HG02798 (cell line): Measurements from ENCODE around the gene SDK1.

Source experiments
- ATAC-seq: cut with Tn5 transposase; IDR thresholded peaks from one replicate; pipeline ENCODE4 v1.9.1; 2021; ENCODE audit warnings: mild to moderate bottlenecking; ENCODE audit not compliant: unreplicated experiment, poor library complexity

Gene SDK1

DNA sequence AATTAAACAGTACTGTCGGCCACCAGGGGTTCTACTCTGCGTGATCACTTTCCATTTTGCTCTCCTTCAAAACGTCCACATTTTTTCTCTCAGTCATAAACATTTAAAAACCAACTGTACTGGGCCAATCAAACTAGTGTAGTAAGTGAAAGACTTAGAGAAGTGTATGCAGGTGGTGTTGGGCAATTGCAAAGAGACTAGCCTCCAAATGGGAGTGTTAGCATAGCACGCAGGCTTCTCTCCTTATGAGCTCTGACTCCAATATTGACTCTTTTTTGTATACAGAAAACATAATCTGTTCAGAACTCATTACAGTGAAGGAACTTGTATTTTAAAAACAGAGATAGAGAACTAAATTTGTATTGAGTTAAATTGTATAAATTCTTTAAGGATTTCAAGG is 150.6 kb downstream of the SDK1 start:
- no peak for ATAC-seq

DNA sequence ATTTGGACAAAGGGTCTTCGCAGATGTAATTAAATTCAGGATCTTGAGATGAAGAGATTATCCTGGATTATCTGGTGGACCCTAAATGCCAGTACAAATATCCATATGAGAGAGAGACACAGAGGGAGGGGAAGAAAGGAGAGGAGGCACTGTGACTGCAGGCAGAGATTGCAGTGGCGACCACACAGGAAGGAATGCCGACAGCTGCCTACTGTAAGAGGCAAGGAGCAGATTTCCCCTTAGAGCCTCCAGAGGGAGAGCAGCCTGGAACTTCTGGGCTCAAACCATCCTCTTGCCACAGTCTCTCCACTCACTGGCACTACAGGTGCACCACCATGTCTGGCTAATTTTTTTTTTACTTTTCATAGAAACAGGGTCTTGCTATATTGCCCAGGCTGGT is 152.3 kb downstream of the SDK1 start:
- ATAC-seq: no peak

GRCh38 chr7:3455806-3456595 is 154.9 kb downstream of the SDK1 start:
- no peak for ATAC-seq

DNA sequence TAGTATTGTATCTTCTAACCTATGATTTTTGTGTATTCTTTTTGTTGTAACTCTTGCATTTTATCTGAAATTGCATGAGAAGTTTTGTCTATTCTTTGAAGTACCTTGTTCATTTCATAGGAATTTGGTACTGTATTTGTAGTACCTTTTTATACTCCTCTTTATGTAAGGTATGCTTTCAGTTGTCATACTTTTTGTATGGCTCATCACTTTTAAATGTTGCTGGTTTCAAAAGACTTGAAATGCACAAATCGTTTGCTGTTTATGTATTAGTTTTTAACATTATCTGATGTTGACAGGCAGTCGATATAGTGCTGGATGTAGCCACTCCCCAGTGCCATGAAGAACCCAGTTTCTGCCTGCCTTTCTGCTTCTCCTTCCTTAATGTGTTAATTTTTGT is 158.1 kb downstream of the SDK1 start:
- no peak for ATAC-seq

GRCh38 chr7:3461923-3462322 is 160.9 kb downstream of the SDK1 start:
- no peak for ATAC-seq

- no peak for ATAC-seq
These were observed 162.6 kb downstream of the SDK1 start for GRCh38 chr7:3463696-3464095.

- no peak for ATAC-seq
These were observed 164.0 kb downstream of the SDK1 start for GRCh38 chr7:3464900-3465622.

- ATAC-seq: no peak
These were observed 165.2 kb downstream of the SDK1 start for GRCh38 chr7:3466261-3466660.

DNA sequence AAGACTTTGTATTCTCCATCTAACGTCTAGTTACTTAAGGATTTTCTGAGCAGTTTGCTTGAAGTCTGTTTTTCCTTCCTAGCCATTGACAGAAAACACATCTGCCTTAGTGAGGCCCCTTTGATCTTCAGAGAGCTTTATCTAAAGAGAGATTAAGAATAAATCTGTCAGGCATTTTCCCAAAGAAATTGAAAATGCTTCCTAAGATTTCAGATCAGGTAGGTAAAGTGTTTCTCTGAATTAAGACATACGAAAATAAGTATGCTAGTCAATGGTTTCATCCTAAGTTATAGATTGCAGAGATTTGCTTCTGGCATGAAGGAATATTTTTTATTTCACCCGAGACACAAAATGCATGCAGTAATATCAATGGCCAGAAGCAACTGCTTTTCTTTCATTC is 168.6 kb downstream of the SDK1 start:
- ATAC-seq: no peak

DNA sequence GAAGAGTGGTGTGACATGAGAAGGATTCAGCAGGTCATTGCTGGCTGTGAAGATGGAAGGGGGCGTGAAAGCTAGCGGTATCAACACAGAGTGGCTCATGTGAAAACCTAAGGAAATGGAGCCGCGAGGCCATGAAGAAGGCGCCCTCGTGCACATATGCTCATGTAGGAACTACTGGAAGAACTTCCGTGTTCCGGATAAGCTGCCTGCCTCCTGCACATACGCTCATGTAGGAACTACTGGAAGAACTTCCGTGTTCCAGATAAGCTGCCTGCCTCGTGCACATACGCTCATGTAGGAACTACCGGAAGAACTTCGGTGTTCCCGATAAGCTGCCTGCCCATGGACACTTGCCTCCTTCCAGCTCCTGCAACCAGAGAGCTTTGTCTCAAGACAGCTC is 179.1 kb downstream of the SDK1 start:
- no peak for ATAC-seq

- no peak for ATAC-seq
These were observed 180.4 kb downstream of the SDK1 start for GRCh38 chr7:3481435-3481834.

GRCh38 chr7:3482147-3482921 is 181.3 kb downstream of the SDK1 start:
- ATAC-seq: no peak

- no peak for ATAC-seq
These were observed 185.8 kb downstream of the SDK1 start for GRCh38 chr7:3486841-3487240.

DNA sequence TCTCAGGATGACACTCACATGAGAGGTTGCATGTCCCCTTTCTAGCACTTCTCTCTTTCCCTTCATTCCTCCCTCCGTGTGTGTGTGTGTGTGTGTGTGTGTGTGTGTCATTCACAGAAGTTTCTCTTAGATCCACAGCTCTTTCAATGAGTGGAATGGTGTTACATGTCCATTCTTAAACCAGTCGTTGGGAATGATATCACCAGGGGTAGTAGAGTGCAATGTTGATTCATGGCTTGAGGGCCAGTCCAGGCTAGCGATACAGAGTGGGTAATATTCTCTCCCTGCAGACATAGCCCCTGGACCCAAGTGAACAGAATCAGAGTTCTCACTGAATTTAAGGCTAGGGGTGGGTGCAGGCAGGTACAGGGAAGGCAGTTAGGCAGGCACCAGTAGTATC is 187.8 kb downstream of the SDK1 start:
- ATAC-seq: no peak

- ATAC-seq: no peak
These were observed 192.4 kb downstream of the SDK1 start for GRCh38 chr7:3493499-3493898.

GRCh38 chr7:3494947-3495346 is 193.9 kb downstream of the SDK1 start:
- no peak for ATAC-seq

DNA sequence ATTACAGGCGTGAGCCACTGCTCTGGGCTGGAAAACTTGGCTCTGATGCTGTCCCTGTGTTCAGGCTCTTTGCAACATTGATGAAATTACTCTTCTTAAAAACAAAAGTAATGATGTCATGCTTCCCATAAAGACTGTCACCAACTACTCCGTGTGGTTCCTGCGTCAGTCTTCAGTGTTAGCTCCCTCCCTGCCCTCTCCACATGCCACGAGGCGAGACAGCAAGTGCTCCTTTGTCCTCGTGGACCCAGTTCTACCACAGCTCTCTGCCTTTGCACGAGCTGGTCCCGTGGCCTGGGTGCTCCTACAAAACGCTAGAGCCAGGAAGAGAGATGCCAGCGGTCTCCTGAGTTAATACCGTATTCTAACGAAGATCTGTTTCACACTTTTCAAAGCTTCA is 194.5 kb downstream of the SDK1 start:
- ATAC-seq: no peak

DNA sequence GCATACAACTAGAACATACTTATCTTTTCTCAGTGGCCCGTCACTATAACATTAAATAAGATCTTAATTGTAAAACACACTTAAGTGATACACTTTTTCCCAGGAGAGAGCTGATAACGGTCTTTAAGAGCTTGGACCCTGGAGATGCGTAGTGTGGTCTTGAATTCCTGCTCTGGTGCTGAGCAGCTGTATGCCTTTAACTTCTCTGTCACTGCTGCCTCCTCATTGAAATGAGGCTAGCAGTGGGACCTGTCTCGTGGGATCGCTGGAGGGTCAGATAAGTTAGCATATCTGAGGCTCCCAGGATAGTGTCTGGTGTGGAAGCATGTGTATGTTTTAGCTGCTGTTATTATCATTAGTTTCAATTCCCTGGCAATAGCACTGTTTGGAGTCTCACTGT is 194.9 kb downstream of the SDK1 start:
- ATAC-seq: no peak

- ATAC-seq: no peak
These were observed 196.7 kb downstream of the SDK1 start for GRCh38 chr7:3497796-3498195.

DNA sequence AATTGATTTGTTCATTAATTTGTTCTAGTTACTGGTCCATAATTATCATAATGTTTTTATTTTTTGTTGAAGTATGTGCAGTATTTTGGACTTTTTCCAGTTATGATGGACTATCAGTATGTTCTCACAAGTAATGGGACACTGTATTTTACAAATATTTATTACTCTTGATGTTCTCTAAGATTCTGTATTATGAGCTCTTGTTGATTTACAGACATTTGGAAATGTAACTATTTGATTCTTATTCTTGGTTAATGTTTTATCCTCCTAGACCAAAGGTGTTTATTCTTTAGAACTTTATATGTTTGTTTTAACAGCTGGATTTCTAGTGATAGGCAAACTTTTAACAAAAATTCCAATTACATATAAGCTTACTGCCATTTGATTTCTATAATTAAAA is 200.6 kb downstream of the SDK1 start:
- no peak for ATAC-seq

DNA sequence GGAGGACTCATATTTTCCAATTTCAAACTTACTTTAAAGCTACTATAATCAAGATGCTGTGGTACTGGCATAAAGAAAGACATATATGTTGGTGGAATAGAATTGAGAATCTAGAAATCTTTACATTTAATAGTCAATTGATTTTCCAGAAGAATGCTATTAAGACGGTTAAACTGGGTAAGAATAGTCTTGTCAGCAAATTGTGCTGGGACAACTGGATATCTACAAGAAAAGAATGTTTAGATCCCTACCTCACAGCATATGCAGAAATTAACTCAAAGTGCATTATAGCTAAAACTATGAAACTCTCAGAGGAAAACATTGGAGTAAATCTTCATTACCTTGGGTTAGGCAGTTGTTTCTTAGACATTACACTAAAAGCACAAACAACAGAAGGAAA is 203.3 kb downstream of the SDK1 start:
- no peak for ATAC-seq
